BLaER1 treated with 17β-estradiol and CSF1 and Interleukin-3, amounts not matched to agents 10 nM and 100 nM (cell line): ENCODE results near the gene ALAS1.

Source experiments
- H3K27ac ChIP-seq, 11 experiments: shearing (Covaris generic); formaldehyde crosslinking; 2 replicates each; pipeline ENCODE4 v1.8.1; 2022
- H3K27me3 ChIP-seq, 11 experiments: shearing (Covaris generic); formaldehyde crosslinking; 2 replicates each; pipeline ENCODE4 v1.8.1; 2022
- H3K36me3 ChIP-seq, 11 experiments: shearing (Covaris generic); formaldehyde crosslinking; 2 replicates each; pipeline ENCODE4 v1.8.1; 2022
- H3K4me1 ChIP-seq, 10 experiments: shearing (Covaris generic); formaldehyde crosslinking; 2 replicates each; pipeline ENCODE4 v1.8.1; 2022
- H3K4me2 ChIP-seq, 11 experiments: shearing (Covaris generic); formaldehyde crosslinking; 2 replicates each; pipeline ENCODE4 v1.8.1; 2022
- H3K4me3 ChIP-seq, 10 experiments: shearing (Covaris generic); formaldehyde crosslinking; 2 replicates each; pipeline ENCODE4 v1.8.1; 2022
- H3K9ac ChIP-seq, 11 experiments: shearing (Covaris generic); formaldehyde crosslinking; 2 replicates each; pipeline ENCODE4 v1.8.1; 2022
- H3K9me3 ChIP-seq, 11 experiments: shearing (Covaris generic); formaldehyde crosslinking; replicated peaks in 1 of 11; 2 replicates each; pipeline ENCODE4 v1.8.1; 2022
- H4K20me1 ChIP-seq, 11 experiments: shearing (Covaris generic); formaldehyde crosslinking; 2 replicates each; pipeline ENCODE4 v1.8.1; 2022
- Cebpa-rat ChIP-seq, 11 experiments: shearing (Covaris generic); IDR thresholded peaks; 2 replicates each; pipeline ENCODE4 v1.8.1; 2022

Gene ALAS1

DNA sequence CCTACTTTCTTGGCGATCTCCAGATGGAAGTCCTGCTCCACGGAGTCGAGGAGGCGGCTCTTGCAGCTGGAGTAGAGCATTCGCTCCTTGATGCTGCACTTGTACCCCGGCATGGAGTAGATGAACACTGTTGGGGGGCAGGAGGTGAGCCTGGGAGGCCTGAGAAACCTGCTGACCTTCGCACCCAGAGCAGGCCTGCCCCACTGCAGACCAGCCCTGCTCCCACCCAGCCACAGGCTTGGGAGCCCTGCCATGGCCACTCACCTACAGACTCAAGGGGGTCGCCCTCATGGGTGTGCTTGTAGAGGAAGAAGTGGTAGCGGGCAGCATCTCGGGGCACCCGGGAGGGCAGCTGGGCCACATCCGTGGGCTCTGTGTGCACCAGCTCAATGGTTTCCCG is 31.7 kb downstream of the ALAS1 start:
- Histone ChIP-seq H3K4me3 (no peak overlapping the region), H3K9ac (peak overlapping the region in 7 of 11 experiments; percentile 1 to 81 (median 38); a peak in 7 of 22 replicates), H3K27me3 (no peaks in the 10 kb centered on the region), H4K20me1 (peaks cover 14 to 92% (median 61%) of the 10 kb centered on the region in 11 experiments), H3K9me3 (no peaks in the 10 kb centered on the region), H3K4me2 (peak overlapping the region in 1 of 11 experiments; percentile 86; a peak in 2 of 22 replicates), H3K36me3 (peaks cover 44 to 78% (median 62%) of the 10 kb centered on the region in 11 experiments), H3K4me1 (peaks cover 62 to 100% (median 96%) of the 10 kb centered on the region in 10 experiments), H3K27ac (peak overlapping the region in 4 of 11 experiments; percentile 23 to 97 (median 94); a peak in 8 of 22 replicates)
- no peak for TF ChIP-seq Cebpa-rat (IDR thresholded peaks at IDR 0.05)

DNA sequence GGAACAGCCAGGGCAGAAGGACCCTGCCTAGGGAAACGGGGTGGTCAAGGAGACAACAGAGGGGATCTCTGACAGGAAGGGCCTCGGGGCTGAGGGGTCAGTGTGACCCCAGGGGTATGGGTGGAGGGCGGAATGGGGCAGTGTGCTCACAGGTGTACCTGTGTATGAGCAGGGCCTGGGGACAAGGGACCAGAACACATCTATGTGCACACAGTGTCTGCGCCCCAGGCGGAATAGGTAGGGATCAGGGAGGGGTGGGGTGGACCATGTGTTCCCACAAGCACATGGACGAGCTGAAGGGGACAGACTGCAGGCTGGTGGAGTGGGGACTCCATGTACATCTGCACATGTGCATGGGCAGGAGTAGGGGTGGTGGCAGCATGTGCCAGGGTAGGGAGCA is 32.5 kb downstream of the ALAS1 start:
- TF ChIP-seq Cebpa-rat (IDR thresholded peaks at IDR 0.05) = no peak
- Histone ChIP-seq H3K36me3 (peaks cover 50 to 86% (median 70%) of the 10 kb centered on the region in 11 experiments), H3K9me3 (no peaks in the 10 kb centered on the region), H3K4me3 (no peak overlapping the region), H3K4me1 (peaks cover 62 to 99% (median 95%) of the 10 kb centered on the region in 10 experiments), H3K27me3 (no peaks in the 10 kb centered on the region), H3K4me2 (peak overlapping the region in 6 of 11 experiments; percentile 86 to 93 (median 90); a peak in 11 of 22 replicates), H3K9ac (peak overlapping the region in 6 of 11 experiments; percentile 1 to 81 (median 47); a peak in 6 of 22 replicates), H4K20me1 (peaks cover 14 to 100% (median 69%) of the 10 kb centered on the region in 11 experiments), H3K27ac (peak overlapping the region in 4 of 11 experiments; percentile 23 to 97 (median 94); a peak in 6 of 22 replicates)

- Histone ChIP-seq H3K27me3 (no peaks in the 10 kb centered on the region), H3K9me3 (no peaks in the 10 kb centered on the region), H3K9ac (peak overlapping the region in 5 of 11 experiments; percentile 5 to 81 (median 75); a peak in 8 of 22 replicates), H3K36me3 (peaks cover 50 to 92% (median 72%) of the 10 kb centered on the region in 11 experiments), H4K20me1 (peaks cover 14 to 100% (median 71%) of the 10 kb centered on the region in 11 experiments), H3K4me3 (0 out of 20 replicates have a peak overlapping the region, but pooled peaks of 1 of the 10 experiments have one; percentile 34), H3K4me2 (peak overlapping the region in 10 of 11 experiments; percentile 85 to 99 (median 90); a peak in 19 of 22 replicates), H3K4me1 (peaks cover 62 to 99% (median 95%) of the 10 kb centered on the region in 10 experiments), H3K27ac (peak overlapping the region in 4 of 11 experiments; percentile 77 to 96 (median 82); a peak in 8 of 22 replicates)
- no peak for TF ChIP-seq Cebpa-rat (IDR thresholded peaks at IDR 0.05)
Observed at GRCh38 chr3:52230889-52231499, 33.0 kb downstream of the ALAS1 start.

DNA sequence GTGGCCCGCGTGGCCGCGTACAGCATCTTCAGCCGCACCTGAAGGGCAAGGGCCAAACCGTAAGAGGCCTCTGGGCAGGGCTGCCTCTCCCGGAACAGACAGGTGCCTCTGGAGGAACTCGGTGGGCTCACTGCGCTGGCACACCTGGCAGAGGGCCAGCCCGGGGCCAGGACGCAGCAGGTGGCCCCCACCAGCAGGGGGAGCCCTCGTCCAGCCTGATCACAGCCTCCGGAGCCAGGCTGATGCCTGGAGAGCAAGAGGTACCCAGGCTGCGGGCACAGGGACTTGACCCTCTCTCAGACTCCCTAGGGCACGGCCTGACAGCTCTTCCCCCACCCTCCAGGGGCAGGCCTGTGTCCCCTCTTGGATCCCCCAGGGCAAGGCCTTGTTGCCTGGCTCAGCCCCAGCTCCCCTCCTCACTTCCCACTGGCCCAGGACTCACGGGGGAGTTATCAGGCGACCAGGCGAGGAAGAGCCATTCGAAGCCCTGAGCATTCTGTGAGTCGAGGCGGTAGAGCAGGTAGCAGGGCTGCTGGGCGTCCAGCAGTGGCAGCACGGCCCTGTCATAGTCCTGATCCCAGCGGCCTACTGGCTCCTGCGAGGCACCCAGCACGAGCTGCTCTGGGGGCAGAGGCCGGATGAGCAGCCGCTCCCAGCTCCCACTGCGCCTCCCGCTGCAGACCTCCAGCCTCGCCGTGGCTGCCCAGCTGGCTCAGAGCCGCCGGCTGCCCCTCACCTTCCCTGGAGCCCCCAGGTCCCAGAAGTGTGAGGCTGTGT is 33.7 kb downstream of the ALAS1 start:
- Histone ChIP-seq H3K4me3 (peak overlapping the region; percentile 24 to 51 (median 40); a peak in 16 of 20 replicates), H3K27me3 (no peaks in the 10 kb centered on the region), H3K4me1 (peaks cover 62 to 99% (median 95%) of the 10 kb centered on the region in 10 experiments), H3K4me2 (peak overlapping the region; percentile 85 to 99 (median 90)), H3K9me3 (no peaks in the 10 kb centered on the region), H3K36me3 (peaks cover 50 to 96% (median 72%) of the 10 kb centered on the region in 11 experiments), H4K20me1 (peaks cover 16 to 100% (median 75%) of the 10 kb centered on the region in 11 experiments), H3K9ac (peak overlapping the region; percentile 48 to 90 (median 71); a peak in 20 of 22 replicates), H3K27ac (peak overlapping the region in 8 of 11 experiments; percentile 47 to 83 (median 69); a peak in 16 of 22 replicates)
- no peak for TF ChIP-seq Cebpa-rat (IDR thresholded peaks at IDR 0.05)

DNA sequence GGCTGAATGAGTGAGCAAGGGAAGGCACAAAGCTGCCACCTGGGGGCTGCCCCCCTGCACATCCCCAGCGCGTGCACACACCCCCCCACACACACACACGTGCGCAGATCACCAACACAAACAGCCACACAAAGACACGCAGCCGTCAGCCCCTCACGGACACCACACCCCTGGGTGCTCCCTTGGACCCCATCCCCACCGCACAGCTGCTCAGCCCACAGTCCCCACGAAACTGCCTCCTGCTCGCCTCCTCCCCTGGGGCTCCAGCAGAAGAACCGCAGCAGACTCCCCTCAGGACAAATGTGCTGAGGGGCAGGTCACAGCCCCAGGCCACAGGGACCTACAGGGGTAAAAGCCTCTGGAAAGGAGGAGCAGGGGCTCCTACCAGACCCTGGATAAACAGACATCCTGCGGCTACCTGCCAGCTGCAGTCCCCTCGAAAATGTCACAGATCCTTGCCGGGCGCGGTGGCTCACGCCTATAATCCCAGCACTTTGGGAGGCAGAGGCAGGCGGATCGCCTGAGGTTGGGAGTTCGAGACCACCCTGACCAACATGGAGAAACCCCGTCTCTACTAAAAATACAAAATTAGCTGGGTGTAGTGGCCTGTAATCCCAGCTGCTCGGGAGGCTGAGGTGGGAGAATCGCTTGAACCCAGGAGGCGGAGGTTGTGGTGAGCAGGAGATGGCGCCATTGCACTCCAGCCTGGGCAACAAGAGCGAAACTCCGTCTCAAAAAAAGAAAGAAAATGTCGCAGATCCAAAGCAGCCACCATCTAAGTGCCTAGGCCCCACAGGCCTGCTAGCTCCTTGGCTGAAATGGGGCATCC is 34.5 kb downstream of the ALAS1 start:
- Histone ChIP-seq H3K27me3 (no peaks in the 10 kb centered on the region), H3K36me3 (peaks cover 50 to 89% (median 70%) of the 10 kb centered on the region in 11 experiments), H3K9ac (peak overlapping the region; percentile 48 to 90 (median 71); a peak in 21 of 22 replicates), H3K4me1 (peaks cover 61 to 99% (median 95%) of the 10 kb centered on the region in 10 experiments), H3K4me3 (peak overlapping the region; percentile 24 to 51 (median 40); a peak in 17 of 20 replicates), H3K4me2 (peak overlapping the region; percentile 85 to 99 (median 90)), H3K9me3 (no peaks in the 10 kb centered on the region), H4K20me1 (peaks cover 24 to 100% (median 83%) of the 10 kb centered on the region in 11 experiments), H3K27ac (peak overlapping the region in 10 of 11 experiments; percentile 21 to 83 (median 64); a peak in 17 of 22 replicates)
- no peak for TF ChIP-seq Cebpa-rat (IDR thresholded peaks at IDR 0.05)

DNA sequence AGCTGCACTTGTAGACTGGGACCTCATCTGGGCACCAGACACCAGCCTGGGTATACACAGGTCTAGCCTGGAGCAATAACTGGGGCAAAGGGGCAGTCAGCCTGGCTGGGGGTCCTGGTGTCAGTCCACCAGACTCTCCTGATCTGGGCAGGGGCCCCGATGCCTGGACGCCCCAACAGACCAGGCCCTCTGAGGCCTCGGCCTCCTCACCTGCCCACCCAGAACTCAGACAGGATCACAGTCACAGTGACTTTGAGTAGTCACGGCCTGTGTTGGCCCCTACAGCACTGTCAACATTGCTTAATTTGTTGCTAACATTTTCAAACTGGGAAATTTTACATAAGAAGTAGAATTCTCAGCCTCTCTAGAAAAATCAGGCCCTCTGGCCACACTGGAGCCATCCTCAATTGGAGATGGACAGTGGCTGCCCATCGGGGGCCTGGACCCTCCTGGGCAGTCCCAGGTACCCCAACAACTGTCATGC is 35.2 kb downstream of the ALAS1 start:
- Histone ChIP-seq H3K9ac (peak overlapping the region; percentile 33 to 90 (median 71); a peak in 21 of 22 replicates), H3K4me2 (peak overlapping the region; percentile 85 to 99 (median 90)), H3K36me3 (peaks cover 46 to 82% (median 63%) of the 10 kb centered on the region in 11 experiments), H3K9me3 (no peaks in the 10 kb centered on the region), H3K4me3 (peak overlapping the region in 8 of 10 experiments; percentile 21 to 51 (median 36); a peak in 8 of 20 replicates), H3K4me1 (peaks cover 65 to 99% (median 95%) of the 10 kb centered on the region in 10 experiments), H4K20me1 (peaks cover 30 to 100% (median 86%) of the 10 kb centered on the region in 11 experiments), H3K27me3 (no peaks in the 10 kb centered on the region), H3K27ac (peak overlapping the region in 10 of 11 experiments; percentile 21 to 83 (median 64); a peak in 18 of 22 replicates)
- no peak for TF ChIP-seq Cebpa-rat (IDR thresholded peaks at IDR 0.05)

DNA sequence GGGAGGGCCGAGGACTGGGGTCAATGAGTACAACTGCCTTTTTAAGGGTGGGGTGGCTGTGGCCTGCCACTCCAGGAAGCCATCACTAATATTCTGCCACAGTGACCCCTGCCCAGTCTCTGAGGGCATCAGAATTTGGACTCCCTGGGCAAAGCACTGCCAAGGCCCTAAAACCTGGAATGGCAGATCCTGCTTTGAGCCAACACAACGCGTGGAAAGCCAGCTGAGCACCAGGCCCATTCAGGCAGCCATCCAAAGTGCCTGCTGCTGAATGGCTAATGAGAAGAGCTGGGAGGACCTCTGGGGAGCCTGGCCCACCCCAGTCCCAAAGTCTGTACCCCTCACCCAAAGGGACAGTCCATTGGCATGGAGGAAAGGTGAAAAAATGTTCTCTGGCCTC is 36.0 kb downstream of the ALAS1 start:
- H3K4me3 ChIP-seq = 0 out of 20 replicates have a peak overlapping the region, but pooled peaks of 1 of the 10 experiments have one; percentile 2
- H3K9me3 ChIP-seq = no peaks in the 10 kb centered on the region
- H3K4me1 ChIP-seq = peaks cover 65 to 94% (median 90%) of the 10 kb centered on the region in 10 experiments
- peaks cover 34 to 95% (median 79%) of the 10 kb centered on the region in 11 experiments for H4K20me1 ChIP-seq
- no peak for TF ChIP-seq Cebpa-rat (IDR thresholded peaks at IDR 0.05)
- H3K27me3 ChIP-seq = no peaks in the 10 kb centered on the region
- peak overlapping the region; percentile 10 to 90 (median 70); a peak in 18 of 22 replicates for H3K9ac ChIP-seq
- H3K36me3 ChIP-seq = peaks cover 38 to 74% (median 55%) of the 10 kb centered on the region in 11 experiments
- peak overlapping the region in 9 of 11 experiments; percentile 3 to 83 (median 23); a peak in 13 of 22 replicates for H3K27ac ChIP-seq
- H3K4me2 ChIP-seq = peak overlapping the region; percentile 8 to 99 (median 85); a peak in 21 of 22 replicates
